Measurements from ENCODE around the gene ATP5F1C. TPM values are rescaled to one million over a fixed set of nuclear protein-coding genes. Genes with fewer than 3 reads are reported as not detected.

ATP5F1C gene
- 189 TPM for total RNA-seq (2021; ENCODE audit: unreplicated experiment)
- 154 TPM for polyA plus RNA-seq (2012; ENCODE audit: insufficient read length)
- percentile 88 among the genes with signal in this experiment for Bru-seq, nascent RNA
- percentile 85 among the genes with signal in this experiment for BruChase-seq, experiment 1, labeled RNA remaining after a 2-hour chase
- BruChase-seq, experiment 2, labeled RNA remaining after a 6-hour chase: percentile 85 among the genes with signal in this experiment
- long read RNA-seq, transcript ATP5F1C-209 (4 exons, 460 nt): minor isoform, 10 of 178 reads
- long read RNA-seq, transcript ATP5F1C-201 (9 exons, 1,078 nt): minor isoform, 48 of 178 reads
- long read RNA-seq, transcript ATP5F1C-202 (10 exons, 1,163 nt): major isoform, 103 of 178 reads
- long read RNA-seq, partial matches to known transcripts: 11 of 178 reads
- long read RNA-seq, other reads (novel, unspliced or antisense): 5 of 178 reads

DNA sequence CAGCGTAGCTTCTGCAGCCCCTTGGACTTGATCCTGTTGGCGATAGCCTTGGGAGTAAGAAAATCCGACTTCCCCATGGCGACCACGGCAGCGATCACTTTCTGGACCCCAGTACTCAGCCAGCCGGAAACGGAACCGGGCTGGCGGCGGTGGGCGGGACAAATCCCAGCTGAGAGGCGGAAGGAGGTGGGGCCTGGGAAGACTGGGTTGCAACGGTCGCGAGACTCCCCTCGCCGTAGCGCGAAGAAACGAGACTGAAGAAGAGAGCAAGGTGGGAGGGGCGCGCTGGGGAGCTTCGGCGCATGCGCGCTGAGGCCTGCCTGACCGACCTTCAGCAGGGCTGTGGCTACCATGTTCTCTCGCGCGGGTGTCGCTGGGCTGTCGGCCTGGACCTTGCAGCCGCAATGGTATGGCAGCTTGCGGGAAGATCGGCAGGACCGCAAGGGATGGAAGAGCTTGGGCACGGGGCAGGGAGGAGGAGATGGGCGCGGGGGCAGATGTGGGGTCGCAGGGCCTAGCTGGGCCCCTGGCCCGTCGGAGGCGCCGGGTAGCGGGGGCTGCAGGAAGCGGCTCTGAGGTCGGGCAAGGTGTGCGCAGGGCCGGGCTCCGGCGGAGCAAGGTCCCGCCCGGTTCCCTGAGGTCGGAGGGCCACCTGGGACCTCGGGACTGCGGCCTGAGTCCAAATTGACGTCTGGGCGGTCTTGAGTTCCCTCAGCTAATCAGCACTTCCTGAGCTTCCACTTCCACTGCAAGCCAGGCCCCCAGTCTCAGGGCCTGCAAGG is at the start of gene ATP5F1C, which contains the start of gene KIN:
TSS of gene ATP5F1C (plus strand) at position 321 of the 782 bp plus-strand sequence. CDS start at position 352, 31 bp downstream.
TSS of gene KIN (minus strand) at position 137 of the 782 bp plus-strand sequence. CDS start at position 77, 60 bp downstream.
- no peaks in the 10 kb centered on the region for H3K9me3 ChIP-seq (ENCODE audit: control insufficient read depth, insufficient read depth, low read depth, low read length)
- peaks cover 9% of the 10 kb centered on the region for H3K4me1 ChIP-seq (ENCODE audit: control insufficient read depth, insufficient read depth, low read length)
- no peaks in the 10 kb centered on the region for H3K27me3 ChIP-seq (ENCODE audit: control insufficient read depth, insufficient read depth, low read length)
- intact Hi-C loops (cut with micrococcal nuclease; ENCODE audit: unreplicated experiment): no loop called here
- in situ Hi-C loops (cut with HindIII; ENCODE audit: low pct_unique_long_range_greater_than_20kb, low sequenced_read_pairs): no loop called here
- peak within 1 kb of the TSS; percentile 87 for H3K27ac ChIP-seq (ENCODE audit: low read length)
- TF ChIP-seq POLR2AphosphoS5 (IDR thresholded peaks at IDR 0.05; ENCODE audit: low read depth, low read length) (peak; percentile 90), TCF7L2 (IDR thresholded peaks at IDR 0.05; ENCODE audit: low read depth, low read length) (no peak), SIN3A (IDR thresholded peaks at IDR 0.05; ENCODE audit: borderline replicate concordance, insufficient read depth, low read depth, low read length) (peak; percentile 35; the same call in 1 of the 2 replicates)
- TF ChIP-seq, protein P1, sequence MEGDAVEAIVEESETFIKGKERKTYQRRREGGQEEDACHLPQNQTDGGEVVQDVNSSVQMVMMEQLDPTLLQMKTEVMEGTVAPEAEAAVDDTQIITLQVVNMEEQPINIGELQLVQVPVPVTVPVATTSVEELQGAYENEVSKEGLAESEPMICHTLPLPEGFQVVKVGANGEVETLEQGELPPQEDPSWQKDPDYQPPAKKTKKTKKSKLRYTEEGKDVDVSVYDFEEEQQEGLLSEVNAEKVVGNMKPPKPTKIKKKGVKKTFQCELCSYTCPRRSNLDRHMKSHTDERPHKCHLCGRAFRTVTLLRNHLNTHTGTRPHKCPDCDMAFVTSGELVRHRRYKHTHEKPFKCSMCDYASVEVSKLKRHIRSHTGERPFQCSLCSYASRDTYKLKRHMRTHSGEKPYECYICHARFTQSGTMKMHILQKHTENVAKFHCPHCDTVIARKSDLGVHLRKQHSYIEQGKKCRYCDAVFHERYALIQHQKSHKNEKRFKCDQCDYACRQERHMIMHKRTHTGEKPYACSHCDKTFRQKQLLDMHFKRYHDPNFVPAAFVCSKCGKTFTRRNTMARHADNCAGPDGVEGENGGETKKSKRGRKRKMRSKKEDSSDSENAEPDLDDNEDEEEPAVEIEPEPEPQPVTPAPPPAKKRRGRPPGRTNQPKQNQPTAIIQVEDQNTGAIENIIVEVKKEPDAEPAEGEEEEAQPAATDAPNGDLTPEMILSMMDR (IDR thresholded peaks at IDR 0.05): no peak
- TF ChIP-seq, protein P2, sequence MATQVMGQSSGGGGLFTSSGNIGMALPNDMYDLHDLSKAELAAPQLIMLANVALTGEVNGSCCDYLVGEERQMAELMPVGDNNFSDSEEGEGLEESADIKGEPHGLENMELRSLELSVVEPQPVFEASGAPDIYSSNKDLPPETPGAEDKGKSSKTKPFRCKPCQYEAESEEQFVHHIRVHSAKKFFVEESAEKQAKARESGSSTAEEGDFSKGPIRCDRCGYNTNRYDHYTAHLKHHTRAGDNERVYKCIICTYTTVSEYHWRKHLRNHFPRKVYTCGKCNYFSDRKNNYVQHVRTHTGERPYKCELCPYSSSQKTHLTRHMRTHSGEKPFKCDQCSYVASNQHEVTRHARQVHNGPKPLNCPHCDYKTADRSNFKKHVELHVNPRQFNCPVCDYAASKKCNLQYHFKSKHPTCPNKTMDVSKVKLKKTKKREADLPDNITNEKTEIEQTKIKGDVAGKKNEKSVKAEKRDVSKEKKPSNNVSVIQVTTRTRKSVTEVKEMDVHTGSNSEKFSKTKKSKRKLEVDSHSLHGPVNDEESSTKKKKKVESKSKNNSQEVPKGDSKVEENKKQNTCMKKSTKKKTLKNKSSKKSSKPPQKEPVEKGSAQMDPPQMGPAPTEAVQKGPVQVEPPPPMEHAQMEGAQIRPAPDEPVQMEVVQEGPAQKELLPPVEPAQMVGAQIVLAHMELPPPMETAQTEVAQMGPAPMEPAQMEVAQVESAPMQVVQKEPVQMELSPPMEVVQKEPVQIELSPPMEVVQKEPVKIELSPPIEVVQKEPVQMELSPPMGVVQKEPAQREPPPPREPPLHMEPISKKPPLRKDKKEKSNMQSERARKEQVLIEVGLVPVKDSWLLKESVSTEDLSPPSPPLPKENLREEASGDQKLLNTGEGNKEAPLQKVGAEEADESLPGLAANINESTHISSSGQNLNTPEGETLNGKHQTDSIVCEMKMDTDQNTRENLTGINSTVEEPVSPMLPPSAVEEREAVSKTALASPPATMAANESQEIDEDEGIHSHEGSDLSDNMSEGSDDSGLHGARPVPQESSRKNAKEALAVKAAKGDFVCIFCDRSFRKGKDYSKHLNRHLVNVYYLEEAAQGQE (IDR thresholded peaks at IDR 0.05; ENCODE audit: insufficient read depth in 1 of 2, low read depth in 2 of 2, low read length in 1 of 2): no peak
- peak; percentile 76 for DNase-seq (ENCODE audit: low read depth, low spot score)
- no TSS peak for BruUV-seq (replicated peaks)
- ATAC-seq: peak; percentile 97
- ChIA-PET POLR2A (interaction anchor here (0.6 to 0.7 kb wide), 2 partner anchors 24 to 860 kb away, joined by 3 to 7 read pairs; no protein-coding TSS in a partner anchor), CTCF (no interaction called here)
- H3K4me3 ChIP-seq (ENCODE audit: low read depth in 2 of 2, low read length in 2 of 2): peak within 1 kb of the TSS; percentile 90 to 94
- H3K36me3 ChIP-seq (ENCODE audit: control insufficient read depth, insufficient read depth, low read length): peaks cover 11% of the 10 kb centered on the region

DNA sequence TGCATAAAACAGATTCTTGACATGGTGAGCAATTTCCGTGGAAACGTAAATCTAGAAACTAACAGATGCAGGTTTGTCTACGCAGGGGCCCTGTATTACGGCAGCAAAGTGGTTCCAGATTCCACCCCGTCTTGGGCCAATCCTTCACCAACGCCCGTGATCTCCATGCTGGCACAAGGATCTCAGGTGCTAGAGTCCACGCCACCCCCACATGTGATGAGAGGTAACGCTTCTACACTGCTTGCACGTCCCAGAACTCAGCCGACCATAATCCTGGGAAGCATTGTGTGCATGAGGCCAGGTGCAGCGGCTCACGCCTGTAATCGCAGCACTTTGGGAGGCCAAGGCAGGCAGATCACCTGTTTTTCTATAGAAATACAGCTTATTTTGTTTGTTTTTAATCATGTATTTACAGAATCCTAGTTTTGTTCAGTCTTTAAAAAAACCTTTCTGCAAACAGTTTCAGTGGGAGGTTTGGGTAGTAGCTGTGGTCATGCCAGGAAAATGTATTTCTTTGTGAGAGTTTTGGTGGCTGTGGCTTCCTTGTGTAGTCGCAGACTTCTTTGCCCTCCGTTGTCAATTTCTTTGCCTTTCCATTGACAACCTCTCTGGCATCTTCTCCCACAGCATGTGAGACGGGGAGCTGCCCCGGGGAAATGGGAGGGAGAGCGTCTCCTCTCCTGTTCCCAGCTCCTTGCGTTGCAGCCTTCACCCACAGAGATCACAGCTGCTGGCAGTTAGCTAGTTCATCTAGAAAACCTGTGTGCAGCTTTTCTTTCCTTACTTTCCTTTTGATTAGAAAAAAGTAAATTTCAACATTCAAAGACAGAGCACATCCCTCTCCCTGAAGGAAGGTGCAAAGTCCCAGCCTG is 49.2 kb upstream of the ATP5F1C start:
- in situ Hi-C loops (cut with HindIII; ENCODE audit: low pct_unique_long_range_greater_than_20kb, low sequenced_read_pairs) (no loop called here), intact Hi-C loops (cut with micrococcal nuclease; ENCODE audit: unreplicated experiment) (no loop called here)
- H3K9me3 ChIP-seq (ENCODE audit: control insufficient read depth, insufficient read depth, low read depth, low read length): no peaks in the 10 kb centered on the region
- no peak for DNase-seq (ENCODE audit: low read depth, low spot score)
- TF ChIP-seq, protein P1 (IDR thresholded peaks at IDR 0.05): no peak
- TF ChIP-seq TCF7L2 (IDR thresholded peaks at IDR 0.05; ENCODE audit: low read depth, low read length) (no peak), SIN3A (IDR thresholded peaks at IDR 0.05; ENCODE audit: borderline replicate concordance, insufficient read depth, low read depth, low read length) (no peak), POLR2AphosphoS5 (IDR thresholded peaks at IDR 0.05; ENCODE audit: low read depth, low read length) (no peak)
- TF ChIP-seq, protein P2 (IDR thresholded peaks at IDR 0.05; ENCODE audit: insufficient read depth in 1 of 2, low read depth in 2 of 2, low read length in 1 of 2): no peak
- no peaks in the 10 kb centered on the region for H3K27me3 ChIP-seq (ENCODE audit: control insufficient read depth, insufficient read depth, low read length)
- no peak for ATAC-seq
- no peaks in the 10 kb centered on the region for H3K36me3 ChIP-seq (ENCODE audit: control insufficient read depth, insufficient read depth, low read length)
- H3K4me1 ChIP-seq (ENCODE audit: control insufficient read depth, insufficient read depth, low read length): no peaks in the 10 kb centered on the region
- no peak overlapping the region for H3K27ac ChIP-seq (ENCODE audit: low read length)
- BruUV-seq (replicated peaks): no TSS peak
- no peak overlapping the region for H3K4me3 ChIP-seq (ENCODE audit: low read depth in 2 of 2, low read length in 2 of 2)
- POLR2A ChIA-PET: no interaction called here
- CTCF ChIA-PET: no interaction called here
